Measurements from ENCODE around the gene TNPO1.

TNPO1 gene

GRCh38 chr5:72943307-72943706 is 126.8 kb downstream of the TNPO1 start:
- DNase-seq (ENCODE audit: insufficient read length, low spot score) = no peak
- no peak for FAIRE-seq
- TF ChIP-seq, protein P1, sequence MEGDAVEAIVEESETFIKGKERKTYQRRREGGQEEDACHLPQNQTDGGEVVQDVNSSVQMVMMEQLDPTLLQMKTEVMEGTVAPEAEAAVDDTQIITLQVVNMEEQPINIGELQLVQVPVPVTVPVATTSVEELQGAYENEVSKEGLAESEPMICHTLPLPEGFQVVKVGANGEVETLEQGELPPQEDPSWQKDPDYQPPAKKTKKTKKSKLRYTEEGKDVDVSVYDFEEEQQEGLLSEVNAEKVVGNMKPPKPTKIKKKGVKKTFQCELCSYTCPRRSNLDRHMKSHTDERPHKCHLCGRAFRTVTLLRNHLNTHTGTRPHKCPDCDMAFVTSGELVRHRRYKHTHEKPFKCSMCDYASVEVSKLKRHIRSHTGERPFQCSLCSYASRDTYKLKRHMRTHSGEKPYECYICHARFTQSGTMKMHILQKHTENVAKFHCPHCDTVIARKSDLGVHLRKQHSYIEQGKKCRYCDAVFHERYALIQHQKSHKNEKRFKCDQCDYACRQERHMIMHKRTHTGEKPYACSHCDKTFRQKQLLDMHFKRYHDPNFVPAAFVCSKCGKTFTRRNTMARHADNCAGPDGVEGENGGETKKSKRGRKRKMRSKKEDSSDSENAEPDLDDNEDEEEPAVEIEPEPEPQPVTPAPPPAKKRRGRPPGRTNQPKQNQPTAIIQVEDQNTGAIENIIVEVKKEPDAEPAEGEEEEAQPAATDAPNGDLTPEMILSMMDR (IDR thresholded peaks at IDR 0.05; ENCODE audit: insufficient read depth, missing control alignments) = no peak

DNA sequence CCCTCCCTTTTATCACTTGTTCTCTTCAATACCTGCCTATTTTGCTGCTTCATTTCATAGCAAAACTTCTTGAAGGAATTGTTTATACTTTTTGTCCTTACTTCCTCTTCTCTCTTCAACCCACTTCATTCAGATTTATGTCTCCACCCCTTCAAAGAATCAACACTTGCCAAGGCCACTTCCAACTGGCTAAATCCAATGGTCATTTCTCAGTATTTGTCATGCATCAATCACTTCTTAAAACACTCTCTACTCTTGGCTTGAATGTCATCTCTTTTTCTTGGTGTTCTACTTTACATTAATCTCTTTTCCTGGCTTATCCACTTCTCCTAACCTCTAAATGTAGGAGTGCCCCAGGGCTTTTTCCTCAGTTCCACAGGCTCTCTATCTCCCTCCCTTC is 131.0 kb downstream of the TNPO1 start:
- TF ChIP-seq, protein P1 (IDR thresholded peaks at IDR 0.05; ENCODE audit: insufficient read depth, missing control alignments) = no peak
- FAIRE-seq (no peak), DNase-seq (ENCODE audit: insufficient read length, low spot score) (no peak)

DNA sequence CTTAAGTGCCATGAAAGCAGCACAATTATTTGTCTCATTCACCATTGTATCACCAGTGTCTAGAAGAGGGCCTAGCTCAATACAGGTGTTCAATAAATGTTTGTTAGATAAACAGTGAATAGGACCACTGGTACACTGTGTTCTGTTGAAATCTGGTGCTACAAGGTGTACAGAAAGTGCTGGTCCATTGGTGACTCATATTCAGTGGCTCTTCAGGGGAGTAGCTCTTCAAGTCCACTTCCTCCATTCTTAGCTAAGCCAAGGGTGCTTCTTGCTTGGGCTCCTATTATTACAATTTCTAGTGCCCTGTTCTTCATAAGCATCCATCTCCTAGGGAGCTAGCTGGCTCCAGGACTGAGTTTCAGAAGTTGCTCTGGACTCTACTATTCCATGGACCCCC is 133.0 kb downstream of the TNPO1 start:
- FAIRE-seq (no peak), DNase-seq (ENCODE audit: insufficient read length, low spot score) (no peak)
- TF ChIP-seq, protein P1 (IDR thresholded peaks at IDR 0.05; ENCODE audit: insufficient read depth, missing control alignments) = no peak

DNA sequence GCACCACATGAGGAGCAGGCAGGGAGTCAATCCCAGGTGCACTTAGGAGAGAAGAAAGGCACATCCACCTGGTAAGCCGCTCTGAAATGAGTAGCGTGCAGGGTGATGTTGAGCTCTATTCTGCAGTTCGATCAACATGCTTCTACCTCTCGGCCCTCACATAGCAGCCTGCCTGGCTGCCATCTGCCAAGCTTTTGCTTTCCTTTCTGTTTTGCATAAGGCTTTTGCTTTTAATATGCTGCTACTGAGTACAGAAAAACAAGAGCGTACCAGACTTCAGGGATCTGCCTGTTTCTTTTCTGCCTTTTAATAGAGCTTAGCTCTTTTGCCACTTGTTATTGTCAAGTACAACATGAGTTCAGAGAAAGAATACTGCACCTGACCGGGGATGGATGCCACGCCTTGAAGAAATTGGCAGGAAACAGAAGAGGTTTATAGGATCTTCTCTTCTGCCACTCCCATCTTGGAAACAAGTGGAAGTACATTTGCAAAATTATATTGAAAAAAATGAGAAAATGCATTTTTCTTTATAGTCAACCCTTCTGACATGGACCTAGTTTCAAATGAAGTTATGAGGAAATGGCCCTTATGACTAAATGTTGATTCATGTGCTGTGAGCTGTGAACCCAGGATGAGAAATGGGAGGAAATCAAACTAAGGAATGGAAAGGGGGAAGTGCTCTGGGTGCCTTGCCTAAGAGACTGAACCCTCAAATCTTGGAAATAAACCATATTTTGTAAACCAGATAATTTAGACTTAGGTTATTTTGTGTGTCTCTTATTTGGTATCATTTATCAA is 135.4 kb downstream of the TNPO1 start:
- no peak for DNase-seq (ENCODE audit: insufficient read length, low spot score)
- no peak for FAIRE-seq
- TF ChIP-seq, protein P1 (IDR thresholded peaks at IDR 0.05; ENCODE audit: insufficient read depth, missing control alignments) = no peak

DNA sequence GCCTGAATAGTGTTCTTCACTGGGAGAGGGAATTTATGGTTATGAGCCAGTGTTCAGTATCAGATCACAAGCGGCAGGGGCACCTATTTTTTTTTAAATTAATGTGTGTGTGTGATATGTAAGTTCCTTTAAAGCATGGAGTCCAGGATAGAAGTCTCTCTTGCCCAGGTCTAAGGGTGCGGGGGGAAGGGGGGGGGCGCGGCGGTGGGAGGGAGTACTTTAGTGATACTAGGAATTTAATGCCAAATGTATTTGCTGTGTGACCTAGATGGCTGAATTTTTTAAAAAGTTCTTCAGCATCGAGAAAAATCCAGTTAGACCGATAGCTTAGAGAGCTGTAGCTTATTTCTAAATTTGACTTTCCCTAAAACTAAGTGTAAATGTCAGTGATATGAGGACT is 137.9 kb downstream of the TNPO1 start:
- TF ChIP-seq, protein P1 (IDR thresholded peaks at IDR 0.05; ENCODE audit: insufficient read depth, missing control alignments) = no peak
- FAIRE-seq (no peak), DNase-seq (ENCODE audit: insufficient read length, low spot score) (no peak)

GRCh38 chr5:72955143-72955767 is 138.8 kb downstream of the TNPO1 start:
- DNase-seq (ENCODE audit: insufficient read length, low spot score) (no peak), FAIRE-seq (no peak)
- TF ChIP-seq, protein P1 (IDR thresholded peaks at IDR 0.05; ENCODE audit: insufficient read depth, missing control alignments) = no peak

DNA sequence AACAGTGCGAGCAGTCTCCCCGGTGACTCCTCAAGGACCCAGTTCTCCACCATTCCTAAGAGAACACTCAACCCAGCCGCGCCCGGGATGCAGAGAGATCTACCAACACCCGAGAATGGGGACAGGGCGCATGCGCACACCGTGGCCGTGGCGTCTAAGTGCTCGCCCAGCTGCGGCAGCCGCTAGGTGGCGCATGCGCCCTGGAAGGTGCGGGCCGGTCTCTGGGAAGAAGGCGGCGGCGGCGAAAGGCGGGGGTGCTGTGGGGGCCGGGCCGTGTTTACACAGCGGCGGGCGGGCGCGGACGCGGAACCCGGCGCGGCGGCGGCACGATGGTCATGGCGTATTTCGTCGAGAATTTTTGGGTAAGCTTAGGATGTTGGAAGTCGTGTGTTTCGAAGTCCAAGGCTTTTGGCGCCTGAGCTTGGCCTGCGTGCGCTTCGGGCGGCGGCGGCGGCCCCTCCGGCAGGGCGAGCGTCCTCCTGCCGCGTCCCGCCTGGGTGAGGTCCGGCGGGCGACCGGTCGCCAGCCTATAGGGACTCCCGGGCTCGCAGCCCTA is 139.4 kb downstream of the TNPO1 start, which contains the start of gene FCHO2:
Gene FCHO2 (plus strand): TSS at position 274 of the 556 bp plus-strand sequence. CDS start 56 bp downstream, at position 330.
- DNase-seq (ENCODE audit: insufficient read length, low spot score) (peak; percentile 79), FAIRE-seq (no peak)
- TF ChIP-seq, protein P1 (IDR thresholded peaks at IDR 0.05; ENCODE audit: insufficient read depth, missing control alignments) = peak; percentile 65
